GM19452 (cell line): ENCODE results near the gene ZNF280B.
A peak's percentile ranks its signal among the peaks of the same experiment; 100 is the strongest.
"Not testable (repeated sequence)": the region's sequence is repeated elsewhere in the genome, so short reads cannot be mapped to it uniquely, and the experiment has no call there.

ENCODE experiments used
- ATAC-seq: cut with Tn5 transposase; IDR thresholded peaks from one replicate; pipeline ENCODE4 v1.9.1; 2021; ENCODE audit not compliant: unreplicated experiment

The ZNF280B gene

GRCh38 chr22:22465094-22465602 is 43.4 kb downstream of the ZNF280B start:
- no peak for ATAC-seq

GRCh38 chr22:22464541-22465054 is 43.9 kb downstream of the ZNF280B start:
- no peak for ATAC-seq

DNA sequence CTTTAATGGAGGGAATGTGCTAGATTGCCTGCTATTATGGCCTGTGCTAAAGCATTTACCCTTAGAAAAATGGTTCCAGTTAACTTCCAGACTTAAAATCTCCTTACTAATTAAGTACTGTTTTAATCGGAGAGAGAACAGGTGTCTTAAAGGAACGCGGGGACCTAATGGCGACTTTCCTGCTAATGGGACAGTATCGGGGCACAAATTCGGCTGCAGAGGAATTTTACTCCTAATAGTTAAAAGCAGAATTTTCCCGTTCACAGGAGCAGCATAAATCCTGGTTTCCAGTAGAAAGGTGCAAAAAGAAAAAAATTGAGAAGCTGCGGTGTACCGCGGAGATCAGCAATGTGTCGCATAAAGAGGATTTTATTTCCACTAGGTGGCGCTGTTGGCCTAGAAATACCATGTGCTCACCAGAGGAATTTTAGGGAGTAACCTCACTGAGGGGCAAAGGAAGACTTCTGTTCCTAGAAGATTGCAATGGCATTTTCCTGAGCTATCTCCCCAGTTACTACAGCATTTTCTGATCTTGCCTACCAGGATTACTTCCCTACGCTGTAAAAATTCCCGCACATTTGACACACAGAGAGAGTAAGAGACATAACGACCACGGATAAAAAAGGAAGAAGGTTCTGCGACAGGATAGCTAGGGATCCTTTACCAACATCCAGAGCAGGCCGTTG is 44.5 kb downstream of the ZNF280B start:
- no peak for ATAC-seq

DNA sequence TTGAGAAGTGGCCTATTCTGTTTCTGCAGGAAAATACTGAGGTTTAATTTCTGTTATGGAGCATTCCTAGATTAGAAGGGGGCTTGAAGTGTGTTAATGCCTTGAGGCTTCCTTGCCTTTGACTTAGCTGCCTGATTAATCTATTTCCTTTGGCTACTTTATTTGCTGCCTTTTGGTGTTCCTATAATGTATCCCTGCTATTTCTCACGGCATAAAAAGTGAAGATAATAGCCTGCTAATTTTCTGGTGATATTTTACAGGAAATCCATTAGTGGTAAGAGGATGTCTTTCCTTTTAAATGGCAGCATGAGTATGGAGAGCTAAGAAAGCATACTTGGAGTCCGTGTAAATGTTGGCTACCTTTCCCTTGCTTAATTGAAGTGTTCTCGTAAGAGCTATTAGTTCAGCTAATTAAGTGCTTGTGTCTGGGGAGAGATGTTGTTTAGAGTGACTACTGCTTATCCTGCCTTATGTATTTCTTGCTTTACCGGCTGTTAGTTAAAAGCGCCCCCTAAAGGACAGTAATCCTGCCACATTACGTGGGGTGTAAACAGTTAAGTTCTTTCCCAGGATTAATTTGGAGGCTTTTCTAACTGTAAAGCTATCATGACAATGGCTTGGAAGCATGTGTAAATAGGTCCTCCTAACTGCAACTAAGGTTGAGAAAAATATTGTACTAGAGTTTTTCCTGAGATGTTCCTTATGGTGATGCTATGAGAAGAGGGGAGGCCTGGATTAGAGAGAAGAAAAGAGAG is 45.6 kb downstream of the ZNF280B start:
- ATAC-seq, result no peak

DNA sequence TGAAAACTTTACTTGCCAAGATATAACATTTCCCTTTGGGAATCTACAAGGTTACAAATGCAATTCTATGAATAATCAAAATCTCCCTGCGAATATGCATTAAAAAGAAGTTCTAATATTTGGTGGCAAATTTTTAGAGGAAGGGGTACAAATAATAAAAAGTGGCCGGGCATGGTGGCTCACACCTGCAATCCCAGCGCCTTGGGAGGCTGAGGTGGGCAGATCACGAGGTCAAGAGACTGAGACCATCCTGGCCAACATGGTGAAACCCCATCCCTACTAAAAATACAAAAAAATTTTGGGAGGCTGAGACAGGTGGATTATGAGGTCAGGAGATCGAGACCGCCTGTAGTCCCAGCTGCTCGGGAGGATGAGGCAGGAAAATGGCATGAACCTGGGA is 47.0 kb downstream of the ZNF280B start:
- no peak for ATAC-seq

DNA sequence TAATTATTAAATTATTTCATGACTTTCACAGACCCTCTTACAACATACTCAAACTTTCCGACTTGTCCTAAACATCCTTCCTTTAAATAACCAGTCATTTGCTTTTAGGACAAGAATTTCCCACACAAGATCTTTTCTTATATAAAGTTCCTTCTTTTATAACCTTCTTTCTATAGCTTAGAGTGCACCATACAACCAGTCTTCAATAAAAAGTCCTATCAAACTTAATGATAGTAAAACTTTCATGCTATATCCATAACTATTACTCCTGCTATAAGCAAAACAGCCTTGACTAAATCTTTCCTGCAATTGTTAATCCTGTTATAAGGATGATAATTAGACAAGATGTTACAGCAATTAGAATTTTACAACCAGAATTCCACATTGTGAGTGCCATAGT is 47.4 kb downstream of the ZNF280B start:
- ATAC-seq, result no peak

- no peak for ATAC-seq
Observed at GRCh38 chr22:22460635-22461034, 47.9 kb downstream of the ZNF280B start.

GRCh38 chr22:22460060-22460459 is 48.5 kb downstream of the ZNF280B start:
- no peak for ATAC-seq

DNA sequence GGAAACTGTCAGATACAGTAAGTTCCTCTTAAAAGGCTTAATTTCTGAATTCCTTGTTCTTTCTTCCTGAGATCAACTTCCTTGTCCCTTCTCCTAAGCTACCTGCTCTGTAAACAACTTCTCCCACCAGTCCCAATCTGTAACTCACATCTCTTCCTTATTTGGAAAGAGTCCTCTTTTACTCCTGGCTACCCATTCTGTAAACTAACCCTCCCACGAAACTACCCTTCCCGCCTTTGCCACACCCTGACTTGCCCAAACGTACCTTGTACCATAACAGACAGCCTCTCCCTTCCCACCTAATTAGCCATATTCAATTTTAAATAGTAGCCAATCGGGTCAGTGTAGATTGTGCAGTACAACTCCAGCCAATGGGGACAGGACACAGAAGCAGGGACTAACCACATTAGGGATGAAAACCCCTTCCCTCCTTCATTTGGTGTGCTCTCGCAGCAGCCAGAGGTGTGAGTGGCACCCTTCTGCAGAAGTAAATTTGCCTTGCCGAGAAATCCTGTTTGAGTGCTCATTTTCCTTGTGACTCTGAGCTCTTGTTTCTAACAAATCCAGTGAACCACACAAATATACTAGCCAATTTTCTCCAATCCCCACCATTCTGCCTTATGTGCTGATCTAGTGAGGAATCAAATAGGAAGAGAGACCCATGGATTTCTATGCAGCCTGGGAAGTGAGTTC is 49.5 kb downstream of the ZNF280B start:
- ATAC-seq, result no peak

DNA sequence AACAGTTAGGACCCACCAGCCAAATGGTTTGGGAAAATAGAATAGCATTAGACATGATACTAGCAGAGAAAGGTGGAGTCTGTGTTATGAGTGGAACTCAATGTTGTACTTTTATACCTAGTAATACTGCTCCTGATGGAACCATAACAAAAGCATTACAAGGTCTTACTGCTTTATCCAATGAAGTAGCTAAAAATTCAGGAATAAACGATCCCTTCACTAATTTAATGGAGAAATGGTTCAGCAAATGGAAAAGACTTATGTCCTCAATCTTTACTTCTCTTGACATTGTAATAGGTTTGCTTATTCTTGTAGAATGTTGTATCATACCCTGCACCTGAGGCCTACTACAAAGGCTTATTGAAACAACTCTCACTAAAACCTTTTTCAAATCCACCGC is 50.2 kb downstream of the ZNF280B start:
- ATAC-seq, result no peak

DNA sequence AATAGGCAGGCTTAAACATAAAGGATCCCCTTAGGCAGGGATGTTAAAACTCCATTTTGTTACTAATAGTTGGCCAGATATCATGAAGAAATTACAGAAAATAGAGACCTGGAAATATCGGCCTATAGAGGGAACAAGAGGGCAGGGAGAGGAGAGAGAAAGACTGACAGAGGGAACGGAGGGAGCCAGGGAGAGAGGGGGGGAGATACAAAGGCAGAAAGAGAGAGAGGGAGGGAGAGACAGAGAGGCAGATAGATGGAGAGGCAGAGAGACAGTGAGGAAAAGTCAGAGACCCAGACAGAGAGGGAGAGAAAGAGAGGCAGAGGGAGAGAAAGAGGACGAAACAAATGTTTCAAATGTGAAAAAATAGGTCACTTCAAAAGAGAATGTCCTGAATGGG is 53.5 kb downstream of the ZNF280B start:
- no peak for ATAC-seq

GRCh38 chr22:22452996-22453686 is 55.4 kb downstream of the ZNF280B start:
- no peak for ATAC-seq

GRCh38 chr22:22452211-22452610 is 56.3 kb downstream of the ZNF280B start:
- ATAC-seq, result no peak

- ATAC-seq, result peak; percentile 74
Observed at GRCh38 chr22:22450343-22450839, 58.2 kb downstream of the ZNF280B start.

DNA sequence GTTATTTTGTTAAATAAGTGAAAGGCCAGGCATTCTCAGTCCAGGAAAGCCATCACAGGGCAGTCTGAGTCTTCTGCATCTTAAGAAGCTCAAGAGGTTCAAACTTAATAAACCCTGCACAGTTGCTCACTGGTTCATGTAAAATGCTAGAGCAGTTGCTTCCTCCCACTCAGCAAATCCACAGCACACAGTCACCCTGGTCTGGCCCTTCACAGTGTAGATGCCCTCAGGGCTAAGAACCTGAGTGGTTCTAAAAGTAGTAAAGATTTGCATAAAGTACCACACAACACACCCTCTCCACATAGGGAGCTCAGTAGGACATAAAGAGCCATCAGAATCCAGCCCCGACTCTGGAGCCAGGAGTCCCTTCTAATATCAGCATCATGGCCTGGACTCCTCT is 58.7 kb downstream of the ZNF280B start:
- no peak for ATAC-seq

- no peak for ATAC-seq
Observed at GRCh38 chr22:22446517-22446916, 62.0 kb downstream of the ZNF280B start.

DNA sequence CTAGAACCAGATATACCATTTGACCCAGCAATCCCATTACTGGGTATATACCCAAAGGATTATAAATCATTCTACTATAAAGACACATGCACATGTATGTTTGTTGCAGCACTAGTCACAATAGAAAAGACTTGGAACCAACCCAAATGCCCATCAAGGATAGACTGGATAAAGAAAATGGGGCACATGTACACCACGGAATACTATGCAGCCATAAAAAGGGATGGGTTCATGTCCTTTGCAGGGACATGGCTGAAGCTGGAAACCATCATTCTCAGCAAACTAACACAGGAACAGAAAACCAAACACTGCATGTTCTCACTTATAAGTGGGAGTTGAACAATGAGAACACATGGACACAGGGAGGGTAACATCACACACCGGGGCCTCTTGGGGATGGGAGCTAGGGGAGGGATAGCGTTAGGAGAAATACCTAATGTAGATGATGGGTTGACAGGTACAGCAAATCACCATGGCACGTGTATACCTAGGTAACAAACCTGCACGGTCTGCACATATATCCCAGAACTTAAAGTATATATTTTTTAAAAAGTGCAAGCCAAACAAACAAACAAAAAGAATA is 64.4 kb downstream of the ZNF280B start:
- ATAC-seq, result not testable (repeated sequence)

DNA sequence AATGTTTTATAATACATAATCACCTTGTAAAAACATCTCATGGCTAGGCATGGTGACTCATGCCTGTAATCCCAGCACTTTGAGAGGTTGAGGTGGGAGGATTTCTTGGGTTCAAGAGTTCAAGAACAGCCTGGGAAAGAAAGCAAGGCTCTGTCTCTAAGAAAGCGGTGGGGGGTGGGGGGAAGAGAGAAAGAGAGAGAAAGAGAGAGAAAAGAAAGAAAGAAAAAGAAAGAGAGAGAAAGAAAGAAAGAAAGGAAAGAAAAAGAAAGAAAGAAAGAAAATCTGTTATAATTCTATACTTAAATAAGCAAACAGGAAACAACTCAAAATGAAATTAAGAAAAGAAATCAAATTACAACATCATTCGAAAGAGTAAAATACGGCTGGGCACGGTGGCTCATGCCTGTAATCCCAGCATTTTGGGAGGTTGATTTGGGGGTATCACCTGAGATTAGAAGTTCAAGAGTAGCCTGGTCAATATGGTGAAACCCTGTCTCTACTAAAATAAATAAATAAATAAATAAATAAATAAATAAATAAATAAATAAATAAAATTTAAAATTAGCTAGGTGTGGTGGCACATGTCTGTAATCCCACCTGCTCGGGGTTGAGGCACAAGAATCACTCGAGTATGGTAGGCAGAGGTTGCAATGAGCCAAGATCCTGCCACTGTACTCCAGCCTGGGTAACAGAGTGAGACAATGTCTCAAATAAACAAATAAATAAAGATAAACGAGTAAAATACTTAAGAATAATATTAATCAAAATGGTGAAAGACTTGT is 65.4 kb downstream of the ZNF280B start:
- no peak for ATAC-seq

DNA sequence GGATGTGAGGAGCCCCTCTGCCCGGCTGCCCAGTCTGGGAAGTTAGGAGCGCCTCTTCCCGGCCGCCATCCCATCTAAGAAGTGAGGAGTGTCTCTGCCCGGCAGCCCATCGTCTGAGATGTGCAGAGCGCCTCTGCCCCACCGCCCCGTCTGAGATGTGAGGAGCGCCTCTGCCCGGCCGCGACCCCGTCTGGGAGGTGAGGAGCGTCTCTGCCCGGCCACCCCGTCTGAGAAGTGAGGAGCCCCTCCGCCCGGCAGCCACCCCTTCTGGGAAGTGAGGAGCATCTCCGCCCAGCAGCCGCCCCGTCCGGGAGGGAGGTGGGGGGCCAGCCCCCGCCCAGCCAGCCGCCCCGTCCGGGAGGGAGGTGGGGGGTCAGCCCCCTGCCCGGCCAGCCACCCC is 66.9 kb downstream of the ZNF280B start:
- not testable (repeated sequence) for ATAC-seq

DNA sequence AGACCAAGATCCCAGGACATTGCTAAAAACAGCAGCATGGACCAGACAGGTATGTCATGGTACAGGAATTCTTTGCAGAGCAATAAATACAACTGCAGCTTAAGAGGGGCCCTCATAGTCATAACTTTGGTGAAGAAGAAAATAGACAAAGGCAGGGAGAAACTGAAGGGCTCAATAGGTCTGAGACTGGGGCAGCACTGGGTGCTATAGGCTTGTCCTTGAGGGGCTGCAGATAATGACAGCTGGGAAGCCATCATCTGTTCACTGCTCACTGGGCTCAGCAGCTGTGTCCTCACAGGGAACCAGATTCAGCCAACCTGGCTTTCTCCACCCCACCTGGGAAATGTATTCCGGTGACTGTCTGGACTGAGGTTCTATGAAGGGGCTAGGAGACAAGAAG is 68.4 kb downstream of the ZNF280B start:
- ATAC-seq, result no peak
